Measurements from ENCODE around the gene RAB33A.

Gene RAB33A

GRCh38 chrX:130171446-130172126, at the start of gene RAB33A:
Gene RAB33A (plus strand): TSS chrX:130171962. CDS start chrX:130172063, 101 bp downstream.
- DNase-seq = peak; percentile 62

DNA sequence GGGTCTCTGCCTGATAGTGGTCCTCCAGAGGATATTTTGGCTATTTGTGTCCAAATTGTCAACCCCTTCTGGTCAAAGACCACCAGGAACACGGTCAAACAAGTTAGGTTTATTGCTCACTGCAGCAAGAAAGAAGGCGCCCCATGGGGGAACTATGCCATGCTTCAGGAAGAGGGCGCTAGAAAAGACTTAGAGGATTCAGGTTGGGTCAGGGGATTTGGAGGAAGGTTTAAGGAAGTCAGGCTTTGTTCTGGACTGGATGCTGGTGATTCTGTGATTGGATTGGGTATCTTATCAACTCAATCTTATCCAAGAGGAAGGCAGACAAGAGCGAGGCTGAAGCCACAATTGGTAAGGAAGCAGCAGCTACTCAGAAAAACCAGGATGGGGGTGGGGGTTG, 47.2 kb upstream of the RAB33A start:
- no peak for DNase-seq

DNA sequence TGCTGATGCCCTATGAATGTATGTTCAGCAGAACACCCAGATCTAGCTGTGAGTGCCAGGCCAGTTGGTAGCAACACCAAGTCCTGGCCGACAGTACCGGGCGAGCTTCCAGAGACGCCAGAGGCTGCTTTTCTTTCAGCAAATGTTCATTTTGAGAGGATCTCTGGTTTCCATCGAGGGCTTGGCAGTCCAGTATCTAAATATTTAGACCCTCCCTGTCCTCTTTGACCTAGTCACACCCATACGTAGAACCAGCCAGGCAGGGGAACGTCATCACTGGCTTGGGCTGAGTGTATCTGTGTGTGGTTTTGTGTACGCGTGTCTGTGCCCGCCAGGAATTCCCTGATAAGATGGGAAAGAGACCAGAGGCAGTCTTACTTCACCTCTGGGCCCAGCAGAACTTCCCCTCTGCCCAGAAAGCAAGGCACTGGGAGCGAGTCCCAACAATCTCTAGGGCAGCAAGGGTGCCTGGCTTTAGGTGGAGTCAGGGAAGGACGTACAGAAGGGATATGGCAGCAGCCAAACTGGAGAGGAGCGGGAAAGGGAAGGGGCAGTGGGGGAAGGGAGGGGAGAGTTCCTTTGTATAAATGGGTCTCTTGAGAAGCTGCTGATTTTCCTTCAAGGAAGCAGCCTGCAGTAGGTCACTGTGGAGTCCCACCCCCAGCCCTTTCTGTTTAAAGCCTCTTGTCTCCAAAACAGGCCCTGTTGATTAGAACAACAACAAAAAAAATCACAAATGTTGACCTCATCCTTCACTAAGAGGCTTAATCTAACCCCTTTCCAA, 46.5 kb upstream of the RAB33A start:
- no peak for DNase-seq

DNA sequence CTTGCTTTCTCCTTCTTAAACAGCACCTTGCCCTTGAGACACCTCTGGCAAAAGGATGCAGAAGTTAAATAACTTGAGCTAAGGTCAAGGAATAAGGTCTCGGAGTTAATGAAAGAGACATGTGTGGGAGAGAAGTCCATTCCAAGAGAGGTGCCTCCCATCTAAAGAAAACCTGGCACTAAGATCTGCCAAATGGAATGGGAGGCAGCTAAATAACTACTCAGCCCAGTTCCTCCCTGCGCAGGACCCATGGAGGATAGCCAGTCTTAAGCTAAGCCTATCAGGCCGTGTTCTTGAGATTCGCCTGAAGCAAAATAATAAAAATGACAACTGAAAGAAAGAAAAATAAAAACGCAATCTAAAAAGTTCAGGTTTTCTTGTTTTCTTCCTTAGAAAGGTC, 40.8 kb upstream of the RAB33A start:
- no peak for DNase-seq

DNA sequence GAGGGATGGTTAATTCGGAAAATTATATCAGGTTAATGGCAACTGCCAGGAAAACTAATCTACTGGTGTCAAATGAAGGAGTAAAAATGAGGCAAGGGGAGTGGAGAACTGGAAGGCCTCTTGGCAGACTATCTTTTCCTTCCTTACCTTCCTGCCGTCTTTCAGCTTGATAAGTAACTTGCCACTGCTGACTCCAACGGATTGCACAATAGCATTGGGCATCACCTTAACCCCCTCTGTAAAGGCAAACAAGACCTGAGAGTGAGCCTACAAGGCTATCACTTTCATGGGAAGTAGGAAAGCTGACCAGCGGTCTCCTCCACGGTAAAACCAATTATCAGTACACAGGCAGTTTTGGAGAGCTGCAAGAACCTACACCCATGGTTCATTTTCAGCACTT, 35.3 kb upstream of the RAB33A start:
- no peak for DNase-seq

GRCh38 chrX:130136961-130137360, 34.8 kb upstream of the RAB33A start:
- no peak for DNase-seq

- DNase-seq = no peak
Observed at GRCh38 chrX:130139474-130140201, 32.1 kb upstream of the RAB33A start.

GRCh38 chrX:130144509-130144908, 27.3 kb upstream of the RAB33A start:
- DNase-seq = no peak

DNA sequence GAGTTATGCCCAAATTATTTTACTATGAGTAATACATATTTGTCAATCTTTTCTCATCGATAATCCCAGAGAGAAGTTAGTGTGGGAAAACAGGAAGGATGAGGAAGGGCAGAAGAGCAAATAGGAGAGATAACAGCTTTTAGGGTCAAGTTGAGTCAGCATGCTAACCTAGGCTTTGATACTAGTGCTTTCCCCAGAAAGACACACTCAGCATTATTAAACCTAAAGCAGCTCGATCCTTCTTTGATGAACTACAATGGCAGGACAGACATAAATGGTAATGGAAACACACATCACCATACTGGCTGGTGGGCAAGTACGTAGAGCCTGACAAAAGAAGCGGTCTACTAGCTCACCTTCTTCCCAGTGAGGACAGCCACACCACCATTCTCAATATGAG, 26.6 kb upstream of the RAB33A start:
- DNase-seq = no peak

DNA sequence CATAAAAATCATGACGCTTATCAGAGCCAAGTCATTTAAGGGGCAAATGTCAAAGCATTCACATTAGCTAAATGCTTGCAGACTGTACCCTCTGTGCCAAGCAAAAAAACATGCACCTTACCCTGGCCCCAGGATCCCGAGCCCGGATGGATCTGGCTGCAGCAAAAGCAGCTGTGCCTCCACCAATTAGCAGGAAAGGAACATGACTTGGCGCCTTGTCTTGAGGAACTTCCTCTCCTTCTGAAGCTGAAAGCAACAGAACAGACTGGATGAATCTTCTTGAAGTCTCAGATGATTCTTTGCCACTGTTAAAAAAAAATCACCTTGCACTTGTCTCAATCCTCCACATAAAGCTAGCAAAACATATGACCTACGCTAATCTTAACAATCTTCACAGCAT, 24.1 kb upstream of the RAB33A start:
- DNase-seq = no peak

GRCh38 chrX:130155564-130155963, 16.2 kb upstream of the RAB33A start:
- no peak for DNase-seq

DNA sequence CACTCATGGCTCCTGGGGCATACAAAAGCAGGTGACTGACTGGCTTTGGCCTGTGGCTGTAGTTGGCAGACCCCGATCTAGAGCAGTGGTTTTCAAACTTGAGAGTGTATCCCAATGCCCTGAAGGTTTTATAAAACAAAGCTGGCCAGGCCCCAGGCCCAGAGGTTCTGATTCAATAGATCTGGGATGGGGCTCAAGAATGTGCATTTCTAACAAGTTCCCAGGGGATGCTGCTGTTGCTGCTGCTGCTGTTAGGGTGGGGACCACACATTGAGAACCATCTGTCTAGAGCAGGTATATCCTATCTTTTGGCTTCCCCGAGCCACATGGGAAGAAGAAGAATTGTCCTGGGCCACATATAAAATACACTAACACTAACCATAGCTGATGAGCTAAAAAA, 13.5 kb upstream of the RAB33A start:
- DNase-seq = no peak

- DNase-seq = no peak
Observed at GRCh38 chrX:130159776-130160175, 12.0 kb upstream of the RAB33A start.

- DNase-seq = no peak
Observed at GRCh38 chrX:130162094-130162735, 9.5 kb upstream of the RAB33A start.

- DNase-seq = no peak
Observed at GRCh38 chrX:130163398-130163797, 8.4 kb upstream of the RAB33A start.

GRCh38 chrX:130165181-130165702, 6.5 kb upstream of the RAB33A start:
- DNase-seq = no peak

- DNase-seq = peak; percentile 97
Observed at GRCh38 chrX:130165703-130166502, 5.9 kb upstream of the RAB33A start, which contains the start of gene AIFM1. Gene AIFM1 (minus strand): TSS chrX:130165841. CDS start chrX:130165656, 185 bp downstream.

DNA sequence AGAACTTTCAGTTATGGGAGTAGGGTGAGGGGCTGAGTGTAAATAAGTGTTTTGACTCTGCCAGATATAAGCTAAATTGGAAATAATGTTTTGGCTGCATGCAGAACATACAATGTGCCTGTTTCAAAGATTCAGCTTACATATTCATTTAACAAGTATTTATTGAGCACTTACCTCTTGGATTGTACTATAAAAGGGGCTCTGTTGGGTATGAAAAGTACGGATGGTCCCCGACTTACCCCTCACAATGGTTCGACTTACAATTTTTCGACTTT, 5.3 kb upstream of the RAB33A start:
- no peak for DNase-seq

- no peak for DNase-seq
Observed at GRCh38 chrX:130167040-130167439, 4.7 kb upstream of the RAB33A start.

GRCh38 chrX:130170752-130171445, 863 bp upstream of the RAB33A start:
- DNase-seq = peak; percentile 75

DNA sequence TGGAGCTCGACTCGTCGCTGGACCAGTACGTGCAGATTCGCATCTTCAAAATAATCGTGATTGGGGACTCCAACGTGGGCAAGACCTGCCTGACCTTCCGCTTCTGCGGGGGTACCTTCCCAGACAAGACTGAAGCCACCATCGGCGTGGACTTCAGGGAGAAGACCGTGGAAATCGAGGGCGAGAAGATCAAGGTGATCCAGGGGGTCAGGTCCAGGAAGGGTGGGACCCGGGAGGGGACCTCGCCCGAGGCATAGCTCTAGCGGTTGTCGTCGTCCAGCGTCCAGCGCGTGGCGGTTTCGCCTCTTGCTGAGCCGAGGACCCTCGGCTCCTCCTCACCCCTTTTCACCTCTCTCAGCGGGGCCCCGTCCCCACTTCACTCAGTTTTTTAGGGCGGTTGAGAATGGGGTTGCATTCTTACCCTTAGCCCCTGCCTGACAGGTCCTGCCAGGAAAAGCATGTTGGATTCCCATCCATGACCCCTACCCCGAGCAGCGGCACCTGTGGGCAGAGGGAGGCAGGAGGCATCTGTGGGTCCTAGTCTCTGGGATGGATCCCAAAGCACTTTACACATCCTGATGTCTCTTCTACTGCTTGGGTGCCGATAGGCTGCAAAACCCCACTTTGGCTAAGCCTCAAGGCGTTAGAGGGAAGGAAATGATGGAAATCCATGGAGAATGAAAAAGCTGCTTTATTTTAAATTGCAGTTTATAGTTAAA, 524 bp downstream of the RAB33A start:
- DNase-seq = no peak

Measured in DMS53 (cell line).